K562 treated with DMSO at 1 percent for 48 hours (cell line): ENCODE results near the gene CD244. TPM values are rescaled to one million over a fixed set of nuclear protein-coding genes. Genes with fewer than 3 reads are reported as not detected.

Source experiments
- total RNA-seq: library from RNA; unstranded; fragments of 300-600 nt; gene quantifications from 2 replicates; pipeline ENCODE4 v1.2.3, GENCODE V29; 2022; ENCODE audit warnings: low replicate concordance; ENCODE audit errors: extremely low read depth

Gene CD244, protein sequence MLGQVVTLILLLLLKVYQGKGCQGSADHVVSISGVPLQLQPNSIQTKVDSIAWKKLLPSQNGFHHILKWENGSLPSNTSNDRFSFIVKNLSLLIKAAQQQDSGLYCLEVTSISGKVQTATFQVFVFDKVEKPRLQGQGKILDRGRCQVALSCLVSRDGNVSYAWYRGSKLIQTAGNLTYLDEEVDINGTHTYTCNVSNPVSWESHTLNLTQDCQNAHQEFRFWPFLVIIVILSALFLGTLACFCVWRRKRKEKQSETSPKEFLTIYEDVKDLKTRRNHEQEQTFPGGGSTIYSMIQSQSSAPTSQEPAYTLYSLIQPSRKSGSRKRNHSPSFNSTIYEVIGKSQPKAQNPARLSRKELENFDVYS
- total RNA-seq = not detected in 2 replicates

GRCh38 chr1:160862203-160863060 is at the start of gene CD244:
CD244 (minus strand) TSS chr1:160862887; CDS start chr1:160862677, 210 bp downstream.

GRCh38 chr1:160885042-160885441 is 22.4 kb upstream of the CD244 start, which contains the start of gene ITLN1:
ITLN1 (minus strand) TSS chr1:160885180; CDS start chr1:160884877, 303 bp downstream.

GRCh38 chr1:160795951-160796383 is 66.7 kb downstream of the CD244 start, which contains the start of gene LY9:
LY9 (plus strand) TSS chr1:160796174; CDS start chr1:160796188, 14 bp downstream.

Other genes starting within 250 kb of the CD244 start
- not detected in 2 replicates for gene SLAMF1, start 215.8 kb downstream of the CD244 start, total RNA-seq
- not detected in 2 replicates for gene CD48, start 151.1 kb downstream of the CD244 start, total RNA-seq
- not detected in 2 replicates for gene SLAMF7, start 123.6 kb downstream of the CD244 start, total RNA-seq
- not detected in 2 replicates for gene LY9, start 66.7 kb downstream of the CD244 start, total RNA-seq
- not detected in 2 replicates for gene ITLN1, start 22.3 kb upstream of the CD244 start, total RNA-seq
- not detected in 2 replicates for gene ITLN2, start 91.9 kb upstream of the CD244 start, total RNA-seq
- not detected in 2 replicates for gene F11R, start 158.3 kb upstream of the CD244 start, total RNA-seq
- gene TSTD1, start 176.1 kb upstream of the CD244 start, total RNA-seq = not detected in 2 replicates
- gene USF1, start 183.1 kb upstream of the CD244 start, total RNA-seq = not detected in 2 replicates
- not detected in 2 replicates for gene ARHGAP30, start 207.0 kb upstream of the CD244 start, total RNA-seq
- not detected in 2 replicates for gene NECTIN4, start 226.7 kb upstream of the CD244 start, total RNA-seq
- gene KLHDC9, start 235.5 kb upstream of the CD244 start, total RNA-seq = not detected in 2 replicates